Measurements from ENCODE around the gene RFLNA.

- TF ChIP-seq EZH2 (IDR thresholded peaks at IDR 0.05; ENCODE audit: borderline replicate concordance): no peak
- TF ChIP-seq CTCF (IDR thresholded peaks at IDR 0.05; ENCODE audit: poor library complexity): no peak
- TF ChIP-seq EZH2phosphoT487 (IDR thresholded peaks at IDR 0.05; ENCODE audit: low read depth, severe bottlenecking, unreplicated experiment): no peak
These were observed 14.3 kb downstream of the RFLNA start for GRCh38 chr12:124309231-124309630.
